Skeletal muscle satellite cell (primary cell): ENCODE measurements around the gene N4BP2L2.

Experiments
- H3K27me3 ChIP-seq: 2 replicates; pipeline ENCODE4 v1.7.0; 2013; ENCODE audit warnings: low read length; ENCODE audit not compliant: control insufficient read depth, insufficient read depth
- H3K36me3 ChIP-seq: 2 replicates; pipeline ENCODE4 v1.7.0; 2013; ENCODE audit warnings: mild to moderate bottlenecking, control low read depth, low read length; ENCODE audit not compliant: insufficient read depth
- H3K4me1 ChIP-seq: 2 replicates; pipeline ENCODE4 v1.7.0; 2013; ENCODE audit warnings: low read length; ENCODE audit not compliant: control insufficient read depth, insufficient read depth
- H3K4me2 ChIP-seq: 2 replicates; pipeline ENCODE4 v1.7.0; 2013; ENCODE audit warnings: mild to moderate bottlenecking, low read length
- H3K4me3 ChIP-seq: 2 replicates; pipeline ENCODE4 v1.7.0; 2013; ENCODE audit warnings: low read length
- H3K9ac ChIP-seq: 2 replicates; pipeline ENCODE4 v1.7.0; 2013; ENCODE audit warnings: mild to moderate bottlenecking, low read depth, low read length, moderate library complexity
- H3K9me3 ChIP-seq: replicated peaks from 2 replicates; pipeline ENCODE4 v1.7.0; 2013; ENCODE audit warnings: mild to moderate bottlenecking, control low read depth, low read length

Gene N4BP2L2

GRCh38 chr13:32555613-32556012 lies 17.0 kb upstream of the N4BP2L2 start:
- Histone ChIP-seq H3K9ac (no peak overlapping the region), H3K4me3 (no peak overlapping the region), H3K4me1 (no peaks in the 10 kb centered on the region), H3K9me3 (no peaks in the 10 kb centered on the region), H3K27me3 (no peaks in the 10 kb centered on the region), H3K4me2 (no peak overlapping the region), H3K36me3 (no peaks in the 10 kb centered on the region)

- no peaks in the 10 kb centered on the region for H3K4me1 ChIP-seq
- H3K27me3 ChIP-seq, result no peaks in the 10 kb centered on the region
- no peaks in the 10 kb centered on the region for H3K9me3 ChIP-seq
- no peak overlapping the region for H3K4me2 ChIP-seq
- no peak overlapping the region for H3K4me3 ChIP-seq
- H3K36me3 ChIP-seq, result no peaks in the 10 kb centered on the region
- H3K9ac ChIP-seq, result no peak overlapping the region
These were observed 15.1 kb upstream of the N4BP2L2 start for GRCh38 chr13:32553720-32554119.

- Histone ChIP-seq H3K4me3 (no peak overlapping the region), H3K9ac (no peak overlapping the region), H3K36me3 (no peaks in the 10 kb centered on the region), H3K27me3 (peaks cover 5% of the 10 kb centered on the region), H3K4me1 (no peaks in the 10 kb centered on the region), H3K4me2 (no peak overlapping the region), H3K9me3 (no peaks in the 10 kb centered on the region)
These were observed 11.2 kb upstream of the N4BP2L2 start for GRCh38 chr13:32549788-32550187.

GRCh38 chr13:32548837-32549236 lies 10.2 kb upstream of the N4BP2L2 start:
- Histone ChIP-seq H3K27me3 (peaks cover 5% of the 10 kb centered on the region), H3K9me3 (no peaks in the 10 kb centered on the region), H3K4me3 (no peak overlapping the region), H3K4me2 (no peak overlapping the region), H3K9ac (no peak overlapping the region), H3K4me1 (no peaks in the 10 kb centered on the region), H3K36me3 (no peaks in the 10 kb centered on the region)

GRCh38 chr13:32545083-32545482 lies 6.5 kb upstream of the N4BP2L2 start:
- Histone ChIP-seq H3K4me1 (no peaks in the 10 kb centered on the region), H3K4me2 (no peak overlapping the region), H3K9me3 (no peaks in the 10 kb centered on the region), H3K27me3 (peaks cover 5% of the 10 kb centered on the region), H3K4me3 (no peak overlapping the region), H3K9ac (no peak overlapping the region), H3K36me3 (no peaks in the 10 kb centered on the region)

GRCh38 chr13:32542221-32542620 lies 3.6 kb upstream of the N4BP2L2 start:
- Histone ChIP-seq H3K4me2 (no peak overlapping the region), H3K4me1 (peaks cover 4% of the 10 kb centered on the region), H3K27me3 (peaks cover 5% of the 10 kb centered on the region), H3K9me3 (no peaks in the 10 kb centered on the region), H3K36me3 (no peaks in the 10 kb centered on the region), H3K9ac (no peak overlapping the region), H3K4me3 (no peak overlapping the region)

GRCh38 chr13:32538143-32538620 lies 413 bp downstream of the N4BP2L2 start:
- H3K4me3 ChIP-seq, result peak overlapping the region; percentile 92
- peaks cover 11% of the 10 kb centered on the region for H3K4me1 ChIP-seq
- peaks cover 27% of the 10 kb centered on the region for H3K36me3 ChIP-seq
- H3K9me3 ChIP-seq, result no peaks in the 10 kb centered on the region
- peak overlapping the region; percentile 75 for H3K4me2 ChIP-seq
- peak overlapping the region; percentile 97 for H3K9ac ChIP-seq
- H3K27me3 ChIP-seq, result no peaks in the 10 kb centered on the region

GRCh38 chr13:32537580-32538142 lies 934 bp downstream of the N4BP2L2 start:
- peak overlapping the region; percentile 97 for H3K9ac ChIP-seq
- H3K36me3 ChIP-seq, result peaks cover 27% of the 10 kb centered on the region
- peak overlapping the region; percentile 92 for H3K4me3 ChIP-seq
- H3K4me1 ChIP-seq, result peaks cover 11% of the 10 kb centered on the region
- H3K9me3 ChIP-seq, result no peaks in the 10 kb centered on the region
- H3K4me2 ChIP-seq, result peak overlapping the region; percentile 75
- H3K27me3 ChIP-seq, result no peaks in the 10 kb centered on the region

GRCh38 chr13:32535748-32536147 lies 2.8 kb downstream of the N4BP2L2 start:
- Histone ChIP-seq H3K27me3 (no peaks in the 10 kb centered on the region), H3K4me2 (no peak overlapping the region), H3K36me3 (peaks cover 27% of the 10 kb centered on the region), H3K9ac (no peak overlapping the region), H3K4me3 (no peak overlapping the region), H3K4me1 (peaks cover 11% of the 10 kb centered on the region), H3K9me3 (no peaks in the 10 kb centered on the region)

GRCh38 chr13:32535115-32535514 lies 3.5 kb downstream of the N4BP2L2 start:
- Histone ChIP-seq H3K4me2 (peak overlapping the region; percentile 45), H3K9ac (no peak overlapping the region), H3K36me3 (peaks cover 27% of the 10 kb centered on the region), H3K9me3 (no peaks in the 10 kb centered on the region), H3K4me3 (no peak overlapping the region), H3K4me1 (peaks cover 11% of the 10 kb centered on the region), H3K27me3 (no peaks in the 10 kb centered on the region)

GRCh38 chr13:32530841-32531253 lies 7.7 kb downstream of the N4BP2L2 start:
- no peaks in the 10 kb centered on the region for H3K27me3 ChIP-seq
- H3K4me1 ChIP-seq, result peaks cover 17% of the 10 kb centered on the region
- peaks cover 25% of the 10 kb centered on the region for H3K36me3 ChIP-seq
- no peaks in the 10 kb centered on the region for H3K9me3 ChIP-seq
- no peak overlapping the region for H3K4me3 ChIP-seq
- H3K9ac ChIP-seq, result no peak overlapping the region
- peak overlapping the region; percentile 6 for H3K4me2 ChIP-seq

- peaks cover 15% of the 10 kb centered on the region for H3K36me3 ChIP-seq
- peak overlapping the region; percentile 18 for H3K4me2 ChIP-seq
- no peak overlapping the region for H3K9ac ChIP-seq
- no peaks in the 10 kb centered on the region for H3K27me3 ChIP-seq
- H3K4me1 ChIP-seq, result peaks cover 11% of the 10 kb centered on the region
- no peaks in the 10 kb centered on the region for H3K9me3 ChIP-seq
- H3K4me3 ChIP-seq, result no peak overlapping the region
These were observed 10.2 kb downstream of the N4BP2L2 start for GRCh38 chr13:32528358-32528757.
